Heart left ventricle (tissue), 13 donors: ENCODE measurements around the gene CLRN3.

Experiments
- CTCF ChIP-seq, 12 donors: fragments of 200-600 bp; sonication (generic) in 4 of 12; IDR thresholded peaks; one replicate each; pipeline versions ENCODE4 v1.5.0 to v1.8.0; 2018 to 2022; ENCODE audit warnings: antibody characterized with exemption in 12 of 12, mild to moderate bottlenecking in 5 of 12
- POLR2A ChIP-seq, 2 donors: fragments of 450-650 bp; IDR thresholded peaks; one replicate each; pipeline ENCODE4 v1.6.1; 2017; ENCODE audit warnings: antibody characterized with exemption in 2 of 2, mild to moderate bottlenecking in 2 of 2, moderate library complexity in 2 of 2
- donor health status: ischemic (EF 13 %, LVEDD 7.1; RV severe dilation, severe dysfunction).
- donor health status: DM: no; HTN: yes; CAD: no.
- donor health status: DM: no; HTN: no; CAD: no.
- donor health status: ischemic (EF 25% LVEDD 6.9; RV normal size, moderate dysfunction).
- donor health status: ischemic (EF 25% LVEDD 5.7; RV mildly dilated, moderate dysfunction).
- donor health status: ischemic (EF 35%, LVEDD 5.7; RV mildly dilated, moderate dysfunction).
- donor health status: nonischemic (EF 11% LVEDD 7.7; RV severe dilation, severe dysfunction).
- donor health status: DM: yes; HTN: yes; CAD: no.
- donor health status: PGD.
- donor health status: ischemic (EF 29% LVEDD 5.4; RV normal size, mild dysfunction).
- donor health status: nonischemic (EF 23%, LVEDD 6.1; RV moderate dilation, normal function).

DNA sequence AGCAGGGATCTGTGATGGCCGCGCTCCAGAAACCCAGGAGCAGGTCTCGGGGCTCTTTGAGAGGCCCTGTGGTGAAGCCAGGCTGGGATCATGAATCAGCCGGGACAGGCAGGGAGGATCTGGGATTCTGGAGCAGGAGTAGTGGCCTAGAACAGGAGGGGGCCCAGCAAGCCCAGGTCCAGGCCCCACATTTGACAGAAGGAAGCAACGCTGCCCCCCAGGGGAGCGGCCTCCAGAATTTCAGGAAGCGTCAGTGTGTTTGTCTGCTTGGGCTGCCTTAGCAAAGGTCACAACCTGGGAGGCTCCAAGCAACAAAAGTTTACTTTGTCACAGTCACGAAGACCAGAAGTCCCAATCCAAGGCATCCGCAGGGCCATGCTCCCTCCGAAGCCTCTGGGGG lies 36.8 kb downstream of the CLRN3 start:
- TF ChIP-seq CTCF (IDR thresholded peaks at IDR 0.05), result no peak
- no peak for TF ChIP-seq POLR2A (IDR thresholded peaks at IDR 0.05)
